Esophagus muscularis mucosa (tissue), 4 donors: ENCODE results near the gene MPP2. TPM values are rescaled to one million over a fixed set of nuclear protein-coding genes. Genes with fewer than 3 reads are reported as not detected.
"Not testable (repeated sequence)": the region's sequence is repeated elsewhere in the genome, so short reads cannot be mapped to it uniquely, and the experiment has no call there.

ENCODE experiments used
- DNase-seq: peaks from one replicate; pipeline ENCODE4 v3.0.0-alpha.2; 2017; ENCODE audit errors: extremely low spot score
- H3K27ac ChIP-seq, 4 donors: fragments of 200-600 bp; sonication (generic); replicated peaks in 1 of 4; 1 replicate in 3 of 4; 2 replicates in 1 of 4; pipeline ENCODE4 v1.5.1; 2016 to 2019; ENCODE audit warnings: mild to moderate bottlenecking in 1 of 4
- H3K27me3 ChIP-seq, 4 donors: fragments of 200-600 bp; sonication (generic); one replicate each; pipeline versions ENCODE4 v1.5.1 to v1.6.0; 2016 to 2019
- H3K36me3 ChIP-seq, 4 donors: fragments of 200-600 bp; sonication (generic); one replicate each; pipeline ENCODE4 v1.5.1; 2016 to 2019
- H3K4me1 ChIP-seq, 4 donors: fragments of 200-600 bp; sonication (generic); one replicate each; pipeline ENCODE4 v1.5.1; 2016 to 2019
- H3K4me3 ChIP-seq, 4 donors: fragments of 200-600 bp; sonication (generic); 1 replicate in 2 of 4; 2 replicates in 2 of 4; pipeline ENCODE4 v1.5.1; 2016 to 2019; ENCODE audit warnings: mild to moderate bottlenecking in 4 of 4, moderate library complexity in 1 of 4
- H3K9me3 ChIP-seq, 4 donors: fragments of 200-600 bp; sonication (generic); 1 replicate in 3 of 4; 2 replicates in 1 of 4; pipeline ENCODE4 v1.5.1; 2016 to 2019
- CTCF ChIP-seq, 3 experiments: fragments of 200-600 bp in 2 of 3; fragments of 450-650 bp in 1 of 3; sonication (generic) in 2 of 3; IDR thresholded peaks; one replicate each; pipeline ENCODE4 v1.5.1; 2017 to 2019; ENCODE audit warnings: antibody characterized with exemption in 3 of 3, mild to moderate bottlenecking in 2 of 3, moderate library complexity in 1 of 3
- EP300 ChIP-seq: sonication (generic); formaldehyde crosslinking; IDR thresholded peaks from one replicate; pipeline ENCODE4 v1.6.1; 2017; ENCODE audit warnings: antibody characterized with exemption
- POLR2A ChIP-seq: fragments of 450-650 bp; IDR thresholded peaks from one replicate; pipeline ENCODE4 v1.6.1; 2017; ENCODE audit warnings: antibody characterized with exemption, moderate library complexity, mild to moderate bottlenecking, low read depth
- POLR2AphosphoS5 ChIP-seq, 2 donors: sonication (generic); formaldehyde crosslinking; IDR thresholded peaks; one replicate each; pipeline ENCODE4 v1.6.1; 2017; ENCODE audit warnings: antibody characterized with exemption in 2 of 2
- WGBS: methylation state at CpG from one replicate; pipeline ENCODE4 v1.1.5; 2018; 5-methylcytosine and 5-hydroxymethylcytosine counted together
- intact Hi-C: fragments of 100-400 bp; cut with DNase I; formaldehyde crosslinking; loops from one replicate; pipeline ENCODE4 v1.15.1; 2023
- total RNA-seq, 4 donors: library from RNA; depleted of rRNA; stranded (reverse); fragments of >200 nt; gene quantifications; one replicate each; pipeline versions ENCODE4 v1.1.0 to v1.2.1, GENCODE V29; 2016

The MPP2 gene
- total RNA-seq, 4 donors from 2014 or later = 13.3 to 15.9 (median 15.6) TPM

GRCh38 chr17:43844241-43844640 lies 63.1 kb downstream of the MPP2 start:
- no peak for DNase-seq
- Histone ChIP-seq H3K27me3 (no peaks in the 10 kb centered on the region), H3K4me1 (peaks cover 5 to 44% (median 41%) of the 10 kb centered on the region in 4 donors), H3K9me3 (no peaks in the 10 kb centered on the region), H3K27ac (no peak overlapping the region), H3K4me3 (no peak overlapping the region), H3K36me3 (no peaks in the 10 kb centered on the region)
- 100% methylated on average over 1 of the region's 5 CpGs for WGBS
- TF ChIP-seq CTCF (IDR thresholded peaks at IDR 0.05) (no peak), POLR2A (no peak), POLR2AphosphoS5 (IDR thresholded peaks at IDR 0.05) (no peak), EP300 (no peak)
- intact Hi-C loops = no loop called here

GRCh38 chr17:43842975-43843325 lies 64.4 kb downstream of the MPP2 start:
- Histone ChIP-seq H3K4me1 (peaks cover 5 to 44% (median 41%) of the 10 kb centered on the region in 4 donors), H3K9me3 (no peaks in the 10 kb centered on the region), H3K27ac (no peak overlapping the region), H3K4me3 (no peak overlapping the region), H3K27me3 (no peaks in the 10 kb centered on the region), H3K36me3 (no peaks in the 10 kb centered on the region)
- DNase-seq = no peak
- intact Hi-C loops = no loop called here
- 64% methylated on average over 7 of the region's 7 CpGs for WGBS
- TF ChIP-seq CTCF (IDR thresholded peaks at IDR 0.05) (no peak), POLR2A (no peak), EP300 (no peak), POLR2AphosphoS5 (IDR thresholded peaks at IDR 0.05) (no peak)

GRCh38 chr17:43842091-43842974 lies 65.0 kb downstream of the MPP2 start:
- intact Hi-C loops, H3K36me3 ChIP-seq, H3K9me3 ChIP-seq, DNase-seq, H3K4me3 ChIP-seq, H3K27ac ChIP-seq, H3K27me3 ChIP-seq: not testable (repeated sequence)
- 71% methylated on average over 54 of the region's 54 CpGs for WGBS
- peaks cover 5 to 44% (median 41%) of the 10 kb centered on the region in 4 donors for H3K4me1 ChIP-seq

GRCh38 chr17:43841282-43841681 lies 66.1 kb downstream of the MPP2 start:
- TF ChIP-seq POLR2AphosphoS5 (IDR thresholded peaks at IDR 0.05) (no peak), CTCF (IDR thresholded peaks at IDR 0.05) (no peak), POLR2A (no peak), EP300 (no peak)

GRCh38 chr17:43840814-43841213 lies 66.5 kb downstream of the MPP2 start:
- intact Hi-C loops = no loop called here
- DNase-seq = no peak
- H3K27me3 ChIP-seq = no peaks in the 10 kb centered on the region
- H3K4me3 ChIP-seq = no peak overlapping the region
- TF ChIP-seq CTCF (IDR thresholded peaks at IDR 0.05) = no peak
- TF ChIP-seq POLR2A = no peak
- no peak for TF ChIP-seq POLR2AphosphoS5 (IDR thresholded peaks at IDR 0.05)
- TF ChIP-seq EP300 = no peak
- H3K9me3 ChIP-seq = no peaks in the 10 kb centered on the region
- H3K36me3 ChIP-seq = no peaks in the 10 kb centered on the region
- peaks cover 2 to 31% (median 27%) of the 10 kb centered on the region in 4 donors for H3K4me1 ChIP-seq
- WGBS = 84% methylated on average over 4 of the region's 4 CpGs
- peak overlapping the region in 1 of 4 donors; percentile 29 for H3K27ac ChIP-seq

More at GRCh38 chr17:43841282-43841681, 66.1 kb downstream of the MPP2 start:
- no peaks in the 10 kb centered on the region for H3K36me3 ChIP-seq
- H3K4me1 ChIP-seq = peaks cover 5 to 36% (median 31%) of the 10 kb centered on the region in 4 donors
- no peaks in the 10 kb centered on the region for H3K9me3 ChIP-seq
- H3K27me3 ChIP-seq = no peaks in the 10 kb centered on the region
- H3K27ac ChIP-seq = peak overlapping the region in 1 of 4 donors; percentile 43
- H3K4me3 ChIP-seq = no peak overlapping the region
- 53% methylated on average over 4 of the region's 4 CpGs for WGBS
- no peak for DNase-seq
- intact Hi-C loops = no loop called here
